GM10266 (cell line): Measurements from ENCODE around the gene ELMOD1.

Experiments
- DNase-seq: peaks from one replicate; pipeline ENCODE4 v3.0.0; 2012; ENCODE audit errors: extremely low spot score
- CTCF ChIP-seq: IDR thresholded peaks from 2 replicates; pipeline ENCODE4 v1.5.1; 2012; ENCODE audit warnings: mild to moderate bottlenecking, low read depth; ENCODE audit not compliant: control insufficient read depth, insufficient read depth; ENCODE audit errors: missing control alignments

The ELMOD1 gene

GRCh38 chr11:107677924-107678631 is 87.1 kb downstream of the ELMOD1 start:
- no peak for DNase-seq
- TF ChIP-seq CTCF, result no peak

- no peak for DNase-seq
- TF ChIP-seq CTCF, result no peak
Observed at GRCh38 chr11:107678632-107678971, 87.7 kb downstream of the ELMOD1 start.

- no peak for TF ChIP-seq CTCF
- DNase-seq, result no peak
Observed at GRCh38 chr11:107679255-107680024, 88.5 kb downstream of the ELMOD1 start.

- no peak for DNase-seq
- no peak for TF ChIP-seq CTCF
Observed at GRCh38 chr11:107682171-107682570, 91.2 kb downstream of the ELMOD1 start.

GRCh38 chr11:107682572-107682971 is 91.6 kb downstream of the ELMOD1 start:
- DNase-seq, result no peak
- TF ChIP-seq CTCF, result no peak

- TF ChIP-seq CTCF, result no peak
- DNase-seq, result no peak
Observed at GRCh38 chr11:107683061-107683460, 92.1 kb downstream of the ELMOD1 start.

GRCh38 chr11:107683807-107684206 is 92.9 kb downstream of the ELMOD1 start:
- DNase-seq, result no peak
- TF ChIP-seq CTCF, result no peak
